Stimulated activated effector memory CD8-positive, alpha-beta T cell treated with anti-CD3 and anti-CD28 coated beads, Interleukin-12 subunit alpha, Interleukin-12 subunit beta, amount 100 ng/mL, for 72 hours (primary cell): Measurements from ENCODE around the gene ST3GAL5.
"Not testable (repeated sequence)": the region's sequence is repeated elsewhere in the genome, so short reads cannot be mapped to it uniquely, and the experiment has no call there.

ENCODE experiments used
- ATAC-seq: fragments of 150-1000 bp; cut with Tn5 transposase; 2 replicates; pipeline ENCODE4 v1.10.0; 2021
- DNase-seq, 2 donors: peaks; one replicate each; pipeline ENCODE4 v3.0.0; 2021 to 2022; ENCODE audit warnings: low spot score in 2 of 2
- H3K27ac Mint-ChIP-seq: one replicate; pipeline ENCODE4 v1.8.0; 2022; ENCODE audit warnings: mild to moderate bottlenecking, mixed read lengths
- H3K36me3 Mint-ChIP-seq: one replicate; pipeline ENCODE4 v1.8.0; 2022; ENCODE audit warnings: mild to moderate bottlenecking, mixed read lengths
- H3K4me1 Mint-ChIP-seq: one replicate; pipeline ENCODE4 v1.8.0; 2022; ENCODE audit warnings: mixed read lengths
- H3K4me3 Mint-ChIP-seq: one replicate; pipeline ENCODE4 v1.8.0; 2022; ENCODE audit warnings: mild to moderate bottlenecking, mixed read lengths
- H3K9me3 Mint-ChIP-seq: one replicate; pipeline ENCODE4 v1.8.0; 2022; ENCODE audit warnings: mixed read lengths

The ST3GAL5 gene

DNA sequence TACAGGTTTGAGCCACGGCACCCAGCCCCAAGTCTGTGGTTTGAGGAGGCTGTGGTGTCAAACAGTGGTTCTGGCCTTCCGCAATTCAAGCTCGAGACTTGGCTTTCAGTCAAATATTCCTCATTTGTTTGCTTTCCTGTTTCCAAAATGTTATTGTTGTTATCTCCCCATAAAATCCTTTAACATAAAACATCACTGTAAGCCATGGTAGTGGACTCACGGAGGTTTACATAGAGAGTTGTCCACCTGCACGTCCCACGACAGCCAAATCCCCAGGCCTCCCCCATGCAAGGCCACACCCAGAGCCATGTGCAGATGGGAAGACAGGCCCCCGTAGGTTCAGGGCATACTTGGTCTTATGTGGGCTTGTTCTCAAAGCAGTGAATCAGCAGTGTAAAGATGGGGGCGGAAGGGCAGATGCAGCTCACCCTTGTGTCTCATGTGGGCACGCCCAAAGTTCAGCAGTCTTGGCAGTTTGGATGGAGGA lies 18.9 kb upstream of the ST3GAL5 start:
- no peak for DNase-seq
- H3K4me1 Mint-ChIP-seq: peaks cover 6% of the 10 kb centered on the region
- ATAC-seq: no peak
- no peak overlapping the region for H3K27ac Mint-ChIP-seq
- no peaks in the 10 kb centered on the region for H3K9me3 Mint-ChIP-seq
- no peaks in the 10 kb centered on the region for H3K36me3 Mint-ChIP-seq
- no peak overlapping the region for H3K4me3 Mint-ChIP-seq

DNA sequence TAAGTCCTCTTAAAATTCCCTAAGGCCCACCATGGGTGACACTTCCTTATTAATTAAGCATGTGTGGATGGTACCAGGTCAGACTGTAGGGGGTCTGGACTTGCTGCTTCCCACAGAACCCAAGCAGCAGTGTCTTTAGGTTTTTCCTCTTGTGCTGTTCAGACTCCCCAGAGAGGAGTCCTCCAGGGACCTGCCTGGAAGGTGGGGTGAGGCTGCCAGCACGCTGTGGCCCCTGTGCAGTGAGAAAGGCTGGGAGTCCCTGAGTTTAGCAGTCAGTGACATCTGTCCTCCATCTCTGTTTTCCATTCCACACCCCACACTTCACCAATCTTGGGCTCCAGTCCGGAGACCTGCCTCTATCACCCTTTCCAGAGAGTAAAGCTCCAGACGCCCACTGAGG lies 18.0 kb upstream of the ST3GAL5 start:
- H3K36me3 Mint-ChIP-seq: no peaks in the 10 kb centered on the region
- H3K4me1 Mint-ChIP-seq: peaks cover 9% of the 10 kb centered on the region
- DNase-seq (no peak), ATAC-seq (no peak)
- H3K4me3 Mint-ChIP-seq: no peak overlapping the region
- no peaks in the 10 kb centered on the region for H3K9me3 Mint-ChIP-seq
- no peak overlapping the region for H3K27ac Mint-ChIP-seq

GRCh38 chr2:85905891-85906290 lies 17.1 kb upstream of the ST3GAL5 start:
- no peaks in the 10 kb centered on the region for H3K9me3 Mint-ChIP-seq
- no peak for ATAC-seq
- H3K27ac Mint-ChIP-seq: no peak overlapping the region
- peaks cover 12% of the 10 kb centered on the region for H3K4me1 Mint-ChIP-seq
- H3K4me3 Mint-ChIP-seq: no peak overlapping the region
- H3K36me3 Mint-ChIP-seq: no peaks in the 10 kb centered on the region
- no peak for DNase-seq

DNA sequence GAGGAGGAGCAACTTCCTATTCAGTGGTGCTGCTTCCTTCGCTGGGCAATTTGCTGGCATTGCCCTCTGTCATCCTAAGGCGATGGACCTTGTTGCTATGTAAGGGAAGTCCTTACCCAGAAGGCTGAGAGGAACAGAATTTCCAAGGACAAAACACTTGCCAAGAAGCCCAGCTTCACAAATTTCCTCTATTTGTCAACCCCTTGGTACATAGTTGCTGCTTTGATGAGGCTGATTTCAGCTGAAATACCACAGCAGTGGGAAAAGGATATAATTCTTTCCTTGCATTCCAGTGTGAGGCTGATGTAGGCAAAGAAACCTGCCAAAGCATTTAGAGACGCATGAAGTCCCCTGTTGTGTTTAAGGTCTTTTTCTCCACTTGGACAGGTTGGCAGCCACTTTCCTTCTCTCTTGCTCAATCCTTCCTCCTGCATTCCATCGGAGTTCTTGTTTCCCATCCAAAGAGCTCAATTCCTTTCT lies 16.4 kb upstream of the ST3GAL5 start:
- H3K27ac Mint-ChIP-seq: no peak overlapping the region
- DNase-seq: no peak
- no peaks in the 10 kb centered on the region for H3K36me3 Mint-ChIP-seq
- no peak for ATAC-seq
- H3K9me3 Mint-ChIP-seq: no peaks in the 10 kb centered on the region
- no peak overlapping the region for H3K4me3 Mint-ChIP-seq
- H3K4me1 Mint-ChIP-seq: peaks cover 12% of the 10 kb centered on the region

DNA sequence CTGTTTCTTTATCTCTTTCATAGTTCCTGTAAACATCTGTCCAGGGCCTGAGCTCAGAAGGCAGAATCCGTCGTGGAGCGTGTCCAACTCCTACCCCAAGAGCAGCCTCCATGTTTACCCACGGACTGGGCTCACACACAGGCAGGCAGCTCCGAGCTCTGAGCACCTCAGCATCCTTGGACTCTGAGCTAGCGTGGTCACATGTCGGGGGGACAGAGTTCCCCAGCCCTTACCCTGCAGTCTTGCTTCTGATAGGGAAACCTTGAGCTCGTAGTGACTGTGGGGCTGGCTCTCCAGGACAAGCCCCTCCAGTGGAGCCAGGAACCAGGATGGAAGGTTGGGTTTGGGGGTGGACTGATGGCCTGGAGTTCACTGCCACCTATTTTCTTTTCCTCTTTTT lies 15.1 kb upstream of the ST3GAL5 start:
- ATAC-seq (no peak), DNase-seq (no peak)
- H3K4me3 Mint-ChIP-seq: no peak overlapping the region
- no peaks in the 10 kb centered on the region for H3K9me3 Mint-ChIP-seq
- no peak overlapping the region for H3K27ac Mint-ChIP-seq
- peaks cover 14% of the 10 kb centered on the region for H3K4me1 Mint-ChIP-seq
- H3K36me3 Mint-ChIP-seq: no peaks in the 10 kb centered on the region

DNA sequence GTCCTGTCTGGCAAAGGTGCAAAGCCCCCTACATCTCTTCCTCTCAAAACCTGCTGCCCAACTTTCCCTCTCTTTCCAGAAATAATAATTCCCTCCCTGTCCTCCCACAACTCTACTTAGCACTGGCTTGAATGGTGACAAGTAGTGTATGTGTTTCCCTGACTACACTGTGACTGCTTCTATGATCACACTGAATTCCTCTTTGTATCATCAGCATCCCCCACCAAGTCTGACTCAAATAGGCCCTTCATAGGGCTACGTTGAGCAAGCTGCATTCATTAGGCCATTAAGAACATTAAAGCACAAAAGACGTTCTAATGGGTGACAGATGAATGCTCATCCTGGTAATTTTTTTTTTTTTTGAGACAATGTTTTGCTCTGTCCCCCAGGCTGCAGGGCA lies 13.7 kb upstream of the ST3GAL5 start:
- Mint-ChIP-seq H3K4me3 (no peak overlapping the region), H3K27ac (peak overlapping the region; percentile 38), H3K9me3 (no peaks in the 10 kb centered on the region), H3K4me1 (peaks cover 23% of the 10 kb centered on the region), H3K36me3 (no peaks in the 10 kb centered on the region)
- no peak for ATAC-seq
- DNase-seq: no peak

DNA sequence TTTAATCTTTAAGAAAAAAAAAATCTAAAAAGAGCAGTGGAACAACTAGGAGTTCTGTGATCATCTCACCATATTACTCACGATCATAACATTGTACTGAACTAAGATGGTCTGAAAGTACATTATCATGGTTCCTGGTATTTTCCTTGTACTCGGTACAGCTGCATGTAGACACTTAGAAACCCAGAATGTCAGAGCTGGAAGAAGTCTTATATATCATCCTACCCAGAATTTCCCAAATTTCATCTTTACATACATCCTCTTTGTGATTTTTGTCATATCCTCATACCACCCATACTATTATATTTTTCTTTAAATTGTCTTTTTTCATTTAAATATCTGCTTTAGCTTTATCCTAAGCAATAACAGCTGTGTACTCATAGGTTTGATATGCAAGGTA lies 12.4 kb upstream of the ST3GAL5 start:
- Mint-ChIP-seq H3K27ac (no peak overlapping the region), H3K9me3 (no peaks in the 10 kb centered on the region), H3K4me3 (no peak overlapping the region), H3K36me3 (no peaks in the 10 kb centered on the region), H3K4me1 (peaks cover 23% of the 10 kb centered on the region)
- DNase-seq: no peak
- no peak for ATAC-seq

GRCh38 chr2:85900366-85900765 lies 11.6 kb upstream of the ST3GAL5 start:
- Mint-ChIP-seq H3K27ac (no peak overlapping the region), H3K4me1 (peaks cover 23% of the 10 kb centered on the region)
- no peak for ATAC-seq

DNA sequence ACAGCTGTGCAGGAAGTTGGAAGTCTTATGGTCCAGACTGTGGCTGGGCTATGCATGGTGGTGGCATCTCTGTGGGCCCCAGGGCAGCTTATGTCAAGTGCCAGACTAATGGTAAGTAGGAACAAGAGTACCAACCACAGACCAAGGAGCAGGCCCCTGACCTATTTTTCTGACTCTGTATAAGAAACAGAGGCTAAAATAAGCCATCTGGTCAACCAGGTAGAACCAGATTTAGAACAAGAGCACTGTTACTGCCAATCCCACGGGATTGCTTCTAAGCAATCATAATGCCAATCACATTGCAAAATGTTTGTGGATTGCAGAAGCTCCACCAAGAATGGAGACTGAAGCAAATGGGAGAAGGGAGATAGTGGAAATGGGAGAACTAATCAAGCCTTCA lies 11.1 kb upstream of the ST3GAL5 start:
- Mint-ChIP-seq H3K9me3 (no peaks in the 10 kb centered on the region), H3K27ac (peak overlapping the region; percentile 11), H3K4me3 (no peak overlapping the region), H3K36me3 (no peaks in the 10 kb centered on the region), H3K4me1 (peaks cover 23% of the 10 kb centered on the region)
- ATAC-seq (no peak), DNase-seq (no peak)

More at GRCh38 chr2:85900366-85900765, 11.6 kb upstream of the ST3GAL5 start:
- no peak for DNase-seq
- no peaks in the 10 kb centered on the region for H3K9me3 Mint-ChIP-seq
- no peaks in the 10 kb centered on the region for H3K36me3 Mint-ChIP-seq
- H3K4me3 Mint-ChIP-seq: no peak overlapping the region

DNA sequence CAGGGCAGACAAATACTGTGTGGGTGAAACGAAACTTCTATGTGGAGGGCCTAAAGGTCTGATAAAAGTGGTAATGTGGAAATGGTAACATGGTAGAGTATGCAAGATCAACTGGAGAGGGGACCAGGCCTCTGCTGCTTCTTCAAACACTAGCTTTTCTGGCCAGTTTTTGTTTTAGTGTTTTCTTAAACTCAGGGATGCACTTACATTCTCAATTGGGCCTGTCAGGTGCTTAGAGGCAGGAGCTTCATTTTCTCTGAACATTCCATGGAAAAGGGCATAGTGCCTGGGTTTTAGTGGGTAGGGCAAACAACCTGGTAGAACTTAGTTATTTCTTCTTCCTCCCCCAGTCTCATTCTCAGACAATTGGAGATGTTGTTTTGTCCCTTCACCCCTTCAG lies 10.5 kb upstream of the ST3GAL5 start:
- H3K9me3 Mint-ChIP-seq: no peaks in the 10 kb centered on the region
- H3K4me3 Mint-ChIP-seq: no peak overlapping the region
- no peak for ATAC-seq
- H3K27ac Mint-ChIP-seq: peak overlapping the region; percentile 11
- no peak for DNase-seq
- H3K36me3 Mint-ChIP-seq: no peaks in the 10 kb centered on the region
- H3K4me1 Mint-ChIP-seq: peaks cover 25% of the 10 kb centered on the region

GRCh38 chr2:85898881-85899280 lies 10.1 kb upstream of the ST3GAL5 start:
- peaks cover 29% of the 10 kb centered on the region for H3K4me1 Mint-ChIP-seq
- DNase-seq: no peak
- H3K9me3 Mint-ChIP-seq: no peaks in the 10 kb centered on the region
- H3K4me3 Mint-ChIP-seq: no peak overlapping the region
- ATAC-seq: no peak
- no peaks in the 10 kb centered on the region for H3K36me3 Mint-ChIP-seq
- H3K27ac Mint-ChIP-seq: no peak overlapping the region

GRCh38 chr2:85894554-85895278 lies 5.9 kb upstream of the ST3GAL5 start:
- not testable (repeated sequence) for H3K4me3 Mint-ChIP-seq, H3K27ac Mint-ChIP-seq, ATAC-seq, H3K9me3 Mint-ChIP-seq, DNase-seq, H3K36me3 Mint-ChIP-seq
- H3K4me1 Mint-ChIP-seq: peaks cover 45% of the 10 kb centered on the region

DNA sequence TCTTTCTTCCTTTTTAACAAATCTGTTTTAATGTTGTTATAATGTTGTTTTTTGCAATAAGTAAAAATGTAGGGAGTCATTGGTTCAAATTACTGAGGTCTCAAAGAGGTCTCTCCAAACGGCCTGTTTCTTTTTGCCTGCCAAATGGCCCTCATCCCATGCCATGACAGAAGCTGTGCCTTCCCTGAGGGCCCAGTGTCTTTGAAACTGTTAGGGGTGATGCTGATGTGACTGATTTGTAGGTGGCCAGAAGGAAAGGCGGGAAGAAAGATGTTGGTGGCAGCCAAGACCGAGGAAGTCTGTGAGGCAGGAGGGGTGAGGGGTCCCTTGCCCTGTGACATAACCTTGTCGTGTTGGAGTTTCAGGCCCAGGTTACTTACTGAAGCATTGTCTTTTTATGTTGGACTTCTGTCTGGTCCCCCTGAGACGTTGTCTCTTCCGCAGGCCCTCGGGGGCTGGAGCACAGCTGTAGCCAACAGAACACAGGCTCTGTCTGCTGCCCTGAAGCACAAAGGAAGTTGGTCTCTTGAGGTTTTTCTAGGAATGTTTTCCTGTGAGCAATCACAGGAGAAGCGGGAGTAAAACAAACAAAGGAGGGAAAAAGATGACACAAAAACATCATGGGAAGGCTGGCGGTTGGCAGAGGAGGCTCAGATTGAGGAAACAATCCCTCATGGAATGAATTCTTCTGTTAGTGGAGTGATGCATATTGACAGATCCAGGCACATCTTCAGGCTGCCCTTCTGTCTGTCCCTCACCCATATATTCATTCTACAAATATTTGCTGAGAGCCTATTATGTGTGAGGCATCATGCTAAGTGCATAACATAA lies 4.9 kb upstream of the ST3GAL5 start:
- H3K9me3 Mint-ChIP-seq: no peaks in the 10 kb centered on the region
- H3K4me1 Mint-ChIP-seq: peaks cover 48% of the 10 kb centered on the region
- no peak overlapping the region for H3K27ac Mint-ChIP-seq
- no peak for ATAC-seq
- H3K4me3 Mint-ChIP-seq: no peak overlapping the region
- DNase-seq: no peak
- no peaks in the 10 kb centered on the region for H3K36me3 Mint-ChIP-seq

- DNase-seq: no peak
- H3K27ac Mint-ChIP-seq: no peak overlapping the region
- H3K36me3 Mint-ChIP-seq: peaks cover 7% of the 10 kb centered on the region
- H3K9me3 Mint-ChIP-seq: no peaks in the 10 kb centered on the region
- no peak overlapping the region for H3K4me3 Mint-ChIP-seq
- no peak for ATAC-seq
- H3K4me1 Mint-ChIP-seq: peaks cover 48% of the 10 kb centered on the region
Observed at GRCh38 chr2:85892216-85892944, 3.6 kb upstream of the ST3GAL5 start.

- DNase-seq (no peak), ATAC-seq (no peak)
- Mint-ChIP-seq H3K4me3 (peak overlapping the region; percentile 85), H3K9me3 (no peaks in the 10 kb centered on the region), H3K36me3 (peaks cover 7% of the 10 kb centered on the region), H3K27ac (peak overlapping the region; percentile 83), H3K4me1 (peaks cover 64% of the 10 kb centered on the region)
Observed at GRCh38 chr2:85890522-85891176, 1.9 kb upstream of the ST3GAL5 start.
